Stimulated activated CD8-positive, alpha-beta memory T cell treated with anti-CD3 and anti-CD28 coated beads, Interleukin-12 subunit alpha, Interleukin-12 subunit beta, amount 100 ng/mL, for 24 hours (primary cell): Measurements from ENCODE around the gene VOPP1.
"Not testable (repeated sequence)": the region's sequence is repeated elsewhere in the genome, so short reads cannot be mapped to it uniquely, and the experiment has no call there.

Source experiments
- DNase-seq: peaks from one replicate; pipeline ENCODE4 v3.0.0-alpha.2; 2020; ENCODE audit errors: extremely low read depth

Gene VOPP1

DNA sequence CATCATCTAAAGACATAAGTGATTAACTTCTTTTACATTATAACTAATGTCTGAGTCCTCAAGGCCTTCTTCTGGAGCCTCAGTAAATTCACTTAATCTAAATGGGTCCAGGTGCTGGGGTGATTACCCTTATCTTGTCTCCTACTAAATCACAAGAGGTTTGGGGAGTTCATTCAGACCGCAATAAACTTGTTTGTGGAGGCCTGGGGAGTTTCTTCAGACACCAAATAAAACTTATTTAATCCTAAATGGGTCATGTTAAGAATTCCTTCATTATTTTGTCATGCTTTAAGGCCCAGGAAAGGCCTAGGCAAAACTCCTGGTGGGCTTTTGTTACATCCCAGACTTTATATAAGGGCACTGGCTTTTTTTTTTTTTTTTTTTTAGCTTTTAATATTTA, 62.1 kb downstream of the VOPP1 start:
- not testable (repeated sequence) for DNase-seq

DNA sequence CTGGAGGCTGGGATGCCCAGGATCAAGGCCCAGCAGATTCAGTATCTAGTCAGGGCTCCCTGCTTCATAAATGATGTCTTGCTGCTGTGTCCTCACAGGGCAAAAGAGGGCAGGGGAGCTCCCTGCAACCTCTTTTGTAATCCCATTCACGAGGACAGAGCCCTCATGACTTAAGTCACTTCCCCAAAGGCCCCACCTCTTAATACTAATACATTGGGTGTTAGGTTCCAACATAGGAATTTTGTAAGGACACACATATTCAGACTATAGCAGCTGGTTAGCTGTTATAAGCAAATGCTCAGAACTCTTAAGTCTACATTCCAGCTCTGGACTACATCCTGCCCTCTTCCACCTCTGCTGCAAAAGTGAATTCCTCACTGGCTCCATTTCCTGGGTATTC, 63.0 kb downstream of the VOPP1 start:
- DNase-seq, result no peak

DNA sequence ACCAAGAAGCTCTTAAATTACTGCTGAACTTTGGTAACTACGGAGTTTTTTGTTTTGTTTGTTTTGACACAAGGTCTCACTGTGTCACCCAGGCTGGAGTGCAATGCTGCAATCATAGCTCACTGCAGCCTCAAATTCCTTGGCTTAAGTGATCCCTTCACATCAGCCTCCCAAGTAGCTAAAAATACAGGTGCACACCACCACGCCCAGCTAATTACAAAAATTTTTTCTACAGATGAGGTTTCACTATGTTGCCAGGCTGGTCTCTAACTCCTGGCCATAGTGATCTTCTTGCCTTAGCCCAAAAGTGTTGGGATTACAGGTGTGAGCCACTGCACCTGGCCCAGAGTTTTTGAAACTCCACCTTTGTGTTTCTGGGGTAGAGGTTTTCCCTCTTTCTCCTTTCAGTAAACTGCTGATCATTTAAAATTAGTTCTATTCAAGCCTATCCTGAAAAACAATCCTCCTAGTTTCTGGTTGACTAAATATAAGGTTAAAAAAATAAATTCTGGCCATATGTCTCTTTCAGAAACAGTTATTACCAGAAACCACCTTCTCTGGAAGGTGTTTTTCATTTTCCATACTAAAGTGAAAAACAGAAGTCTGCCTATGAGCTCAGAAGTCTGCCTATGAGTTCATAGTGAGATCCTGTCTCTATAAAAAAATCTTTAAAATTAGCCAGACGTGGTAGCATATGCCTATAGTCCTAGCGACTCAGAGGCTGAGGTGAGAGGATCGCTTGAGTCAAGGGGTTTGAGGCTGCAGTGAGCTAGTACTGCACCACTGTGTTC, 63.9 kb downstream of the VOPP1 start:
- DNase-seq, result no peak

DNA sequence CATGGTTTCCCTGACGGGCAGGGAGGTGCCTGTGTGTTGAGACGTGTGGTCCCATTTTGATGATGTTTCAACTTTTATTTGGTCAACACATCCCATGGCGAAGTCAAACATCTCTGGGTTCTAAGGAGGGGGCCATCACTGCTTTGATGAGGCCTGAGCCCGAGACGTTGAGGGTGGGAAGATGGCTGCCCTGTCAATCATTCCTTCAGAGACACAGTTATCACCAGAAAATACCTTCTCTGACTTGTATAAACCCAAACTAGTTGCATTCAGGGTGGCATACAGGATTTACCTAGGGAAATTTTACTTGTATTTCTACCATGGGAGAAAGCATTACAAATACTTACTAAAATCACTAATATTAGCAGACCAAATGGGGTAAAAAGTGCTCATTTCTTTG, 64.6 kb downstream of the VOPP1 start:
- DNase-seq, result no peak

DNA sequence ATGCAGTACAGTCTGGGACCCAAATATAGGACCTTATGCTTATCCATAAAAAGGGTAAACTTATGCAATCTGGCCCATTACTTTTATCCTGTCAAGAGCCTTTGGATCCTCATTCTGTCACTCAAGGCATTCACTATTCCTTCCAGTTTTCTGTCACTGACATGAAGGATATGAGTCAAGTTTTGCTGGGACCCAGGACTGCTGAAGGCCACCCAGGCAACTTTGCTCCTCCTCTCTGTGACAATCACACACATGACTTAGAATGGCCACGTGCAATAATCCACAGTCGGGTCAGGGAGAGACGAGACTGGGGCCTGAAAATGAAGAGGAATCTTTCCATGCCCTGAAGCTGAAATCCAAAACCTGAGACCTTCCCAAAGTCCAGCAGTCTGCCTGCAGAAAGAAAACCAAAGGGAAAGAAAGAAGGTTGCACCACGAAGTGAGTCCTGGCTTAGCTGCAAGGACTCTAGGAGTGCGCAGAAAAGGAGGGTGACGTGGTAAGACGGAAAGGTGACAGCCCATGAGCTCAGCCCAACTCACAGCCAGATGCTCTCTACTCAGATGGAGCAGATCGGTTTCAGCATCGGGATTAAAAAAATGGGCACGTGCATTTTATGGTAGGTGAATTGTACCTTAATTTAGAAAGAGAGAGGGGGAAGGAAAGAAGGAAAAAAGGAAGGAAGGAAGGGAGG, 67.2 kb downstream of the VOPP1 start:
- no peak for DNase-seq

DNA sequence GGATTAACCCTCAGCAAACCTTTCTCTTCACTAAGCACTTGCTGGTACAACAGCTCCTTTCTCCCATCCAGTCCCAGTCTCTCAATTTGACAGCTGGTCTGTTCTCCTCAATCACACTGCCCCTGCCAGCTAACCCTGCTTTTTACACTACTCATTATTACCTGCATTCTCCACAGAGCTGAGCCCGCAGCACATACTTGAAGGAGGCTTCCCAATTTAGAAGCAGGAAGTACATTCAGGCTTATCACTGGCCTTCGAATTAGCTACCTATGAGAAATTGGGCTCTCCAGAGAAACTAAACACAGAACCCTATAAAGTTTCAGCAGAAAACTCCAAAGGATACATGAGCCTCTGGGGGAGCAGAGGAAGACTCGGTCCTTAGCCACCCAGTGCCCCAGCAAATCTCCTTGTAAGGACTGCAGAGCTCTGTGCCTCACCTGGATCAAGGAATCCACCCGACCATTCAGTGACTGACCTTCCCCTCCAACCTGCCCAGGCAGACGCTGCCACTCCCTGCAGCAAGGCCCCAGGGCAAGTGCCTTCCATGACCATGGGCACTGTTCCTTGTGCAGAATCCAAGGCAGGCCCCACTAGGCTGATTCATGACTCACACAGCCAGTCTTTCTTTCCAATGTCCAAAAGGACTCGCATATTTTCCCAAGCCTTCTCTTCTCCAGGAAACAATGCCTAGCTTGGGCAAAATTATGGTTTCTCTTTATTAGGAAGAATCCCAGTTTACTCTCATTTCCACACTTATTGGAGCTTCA, 68.0 kb downstream of the VOPP1 start:
- no peak for DNase-seq

DNA sequence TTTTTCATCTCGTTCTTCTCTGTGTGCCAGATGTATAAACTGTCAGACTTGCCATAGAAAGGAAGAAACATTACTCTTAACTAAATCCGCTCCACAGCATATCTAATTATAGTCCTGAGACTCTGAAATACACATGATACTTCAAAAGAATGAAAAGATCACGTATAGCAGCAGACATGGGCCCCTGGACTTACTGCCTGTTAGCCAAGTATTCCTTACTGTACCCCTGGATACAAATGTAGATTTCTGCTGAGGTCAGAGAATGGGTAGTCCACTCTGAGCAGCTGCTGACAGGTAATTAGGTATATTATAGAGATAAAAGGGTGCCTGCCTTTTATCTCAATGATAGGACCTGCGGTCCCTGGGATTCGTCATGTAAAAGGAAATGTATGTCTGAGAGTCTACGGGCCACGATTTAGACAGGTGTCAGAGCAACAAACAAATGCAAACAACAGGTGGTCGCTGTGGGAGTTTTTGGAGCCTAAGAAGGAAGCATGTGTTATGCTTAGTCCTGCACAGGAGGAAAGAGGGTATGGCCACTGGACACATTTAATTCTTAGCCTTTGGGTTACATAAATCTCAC, 69.4 kb downstream of the VOPP1 start:
- DNase-seq, result no peak

DNA sequence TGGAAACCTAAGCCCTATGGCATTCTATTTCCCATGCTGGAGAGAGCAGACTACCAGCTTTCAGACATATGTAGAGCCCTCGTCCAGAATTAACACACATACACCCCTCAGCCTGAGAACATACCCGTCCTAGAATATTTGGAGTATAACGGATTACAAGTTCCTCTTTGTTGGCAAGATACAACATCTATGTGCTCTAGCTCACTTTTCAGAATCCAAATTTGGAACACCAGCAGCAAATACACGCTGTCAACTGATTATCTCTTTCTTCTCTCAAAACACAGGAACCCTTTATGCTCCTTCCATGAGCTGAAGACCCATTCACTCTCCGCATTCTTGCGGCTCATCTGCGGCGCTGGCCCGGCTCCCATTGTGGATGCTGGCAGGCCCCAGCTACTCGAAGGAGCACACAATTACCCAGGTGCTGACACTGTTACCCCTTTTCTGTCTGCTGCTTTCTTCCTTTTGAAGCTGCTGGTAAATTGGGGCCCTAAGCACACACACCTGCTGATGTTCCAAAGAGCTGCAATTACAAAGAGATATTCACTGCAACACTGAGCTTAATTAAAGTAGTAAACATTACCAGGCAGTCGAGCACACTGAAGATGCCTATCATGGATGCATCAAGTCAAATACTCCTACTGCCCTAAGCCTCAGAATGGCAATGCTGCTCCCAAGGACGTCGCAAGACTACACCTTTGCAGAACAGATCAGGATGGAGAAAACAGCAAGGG, 70.0 kb downstream of the VOPP1 start:
- no peak for DNase-seq

DNA sequence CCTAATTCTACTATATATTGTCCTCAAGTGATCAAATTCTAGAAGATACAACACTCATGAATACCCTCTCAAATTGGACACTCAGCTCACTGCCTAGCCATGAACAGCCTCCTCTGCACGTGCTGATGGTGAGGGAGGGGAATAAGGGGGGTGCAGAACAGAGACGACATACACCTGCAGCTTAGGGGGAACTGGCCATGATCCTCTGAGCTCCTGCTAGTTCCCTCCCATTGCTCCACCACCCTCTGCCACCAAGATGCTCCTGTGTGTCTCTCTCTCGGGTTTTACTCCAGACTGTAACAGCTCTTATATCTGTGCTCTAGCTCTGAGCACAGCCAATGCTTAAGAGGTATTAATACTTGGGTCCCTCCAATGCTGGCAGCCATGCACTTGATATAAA, 70.7 kb downstream of the VOPP1 start:
- no peak for DNase-seq

DNA sequence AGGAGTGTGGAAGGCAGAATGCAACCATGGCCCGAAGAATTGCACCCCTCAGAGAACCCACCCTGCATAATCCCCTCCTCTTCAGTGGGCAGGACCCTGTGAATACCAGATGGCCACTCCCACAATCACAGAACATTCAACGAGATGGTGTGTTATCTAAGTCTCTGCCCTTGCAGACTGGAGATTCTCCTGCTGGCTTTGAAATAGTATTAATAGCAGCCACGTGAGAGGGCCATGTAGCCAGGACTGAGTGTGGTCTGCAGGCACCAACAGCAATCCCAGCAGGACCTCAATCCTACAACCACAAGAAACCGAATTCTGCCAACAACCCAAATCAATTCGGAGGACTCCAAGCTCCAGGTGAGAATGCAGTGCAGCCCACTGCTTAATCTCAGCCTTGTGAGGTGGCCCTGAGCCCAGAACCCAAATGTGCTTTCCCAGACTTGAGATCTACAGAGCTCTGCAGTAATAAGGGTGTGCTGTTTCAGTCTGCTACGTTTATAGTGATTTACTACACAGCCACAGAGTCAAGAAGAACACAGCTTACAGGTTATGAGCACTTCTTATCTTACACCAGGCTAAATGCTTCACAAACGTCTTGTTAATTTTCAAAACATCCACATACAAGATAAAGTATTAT, 72.1 kb downstream of the VOPP1 start:
- DNase-seq, result no peak

DNA sequence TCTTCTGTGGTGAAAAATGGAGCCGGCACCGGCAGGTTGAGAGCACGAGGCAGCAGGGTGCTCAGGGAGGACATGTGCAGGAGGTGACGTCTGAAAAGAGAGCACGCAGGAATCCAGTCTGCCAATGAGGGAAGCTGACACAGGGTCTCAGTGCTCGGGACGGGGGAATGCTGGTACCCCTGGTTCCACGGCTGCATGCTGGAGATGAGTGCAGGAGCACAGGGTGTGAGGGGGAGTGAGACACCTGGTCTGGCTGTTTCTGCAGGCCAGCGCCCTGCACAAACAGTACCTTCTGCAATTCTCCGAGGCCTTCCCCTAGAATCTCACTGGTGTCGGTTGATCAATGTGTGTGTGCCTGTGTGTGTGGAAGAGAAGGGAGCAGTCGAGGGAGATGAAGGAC, 72.7 kb downstream of the VOPP1 start:
- DNase-seq, result no peak

DNA sequence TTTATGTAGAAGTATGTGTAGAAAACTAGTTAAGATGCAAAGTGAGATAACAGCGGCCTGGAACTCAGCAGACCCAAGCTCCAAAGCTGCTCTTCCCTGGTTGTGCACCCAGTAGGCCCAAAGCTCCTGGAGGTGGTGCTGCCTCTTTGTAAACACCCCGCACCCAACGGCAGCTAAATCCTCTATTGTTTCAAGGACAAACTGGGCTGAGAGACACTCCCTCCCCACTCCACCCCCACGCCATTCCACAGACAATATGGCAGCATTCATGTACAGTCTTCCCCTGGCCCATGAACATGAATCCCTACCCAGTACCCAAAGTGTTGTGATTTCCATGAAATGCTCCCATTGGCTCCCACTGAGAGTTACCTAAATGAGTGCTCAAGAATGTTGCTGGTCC, 73.5 kb downstream of the VOPP1 start:
- no peak for DNase-seq

DNA sequence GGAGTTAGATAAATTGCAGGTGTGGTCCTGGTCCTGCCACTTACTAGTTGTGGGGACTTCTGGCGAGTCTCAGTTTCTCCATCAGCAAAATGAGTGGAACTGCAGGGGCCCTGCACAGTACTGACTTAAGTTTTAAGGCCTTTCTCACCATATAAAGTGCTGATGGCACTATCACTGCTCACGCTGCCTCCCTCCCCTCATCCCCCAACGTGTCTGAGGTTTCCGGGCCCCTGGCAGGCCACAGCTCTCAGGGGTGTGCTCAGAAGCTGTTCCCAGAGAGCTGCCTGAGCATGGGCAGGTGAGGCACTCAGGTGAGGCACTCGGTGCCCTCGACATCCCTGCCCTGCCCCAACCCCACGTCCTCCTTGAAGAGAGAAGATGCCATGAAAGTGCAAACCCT, 74.2 kb downstream of the VOPP1 start:
- DNase-seq, result no peak

DNA sequence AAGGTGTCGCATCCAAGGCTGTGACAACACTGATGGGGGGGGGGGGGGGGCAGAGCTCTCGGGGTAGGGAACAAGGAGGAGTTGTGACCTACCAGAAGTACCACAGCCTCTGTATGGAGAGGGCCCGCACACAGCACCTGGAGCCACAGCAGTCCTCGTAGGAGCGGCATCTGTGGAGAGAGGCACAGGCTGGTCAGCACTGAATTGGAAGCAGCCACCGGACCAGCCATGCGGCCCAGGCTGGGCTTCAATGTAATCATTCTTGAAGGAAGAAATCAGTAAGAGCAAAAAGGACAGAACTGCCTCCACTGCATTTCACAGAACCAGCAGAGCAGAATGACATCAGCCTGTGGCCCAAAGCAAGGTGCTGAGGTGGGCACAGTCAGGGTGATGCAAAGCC, 74.8 kb downstream of the VOPP1 start:
- no peak for DNase-seq

DNA sequence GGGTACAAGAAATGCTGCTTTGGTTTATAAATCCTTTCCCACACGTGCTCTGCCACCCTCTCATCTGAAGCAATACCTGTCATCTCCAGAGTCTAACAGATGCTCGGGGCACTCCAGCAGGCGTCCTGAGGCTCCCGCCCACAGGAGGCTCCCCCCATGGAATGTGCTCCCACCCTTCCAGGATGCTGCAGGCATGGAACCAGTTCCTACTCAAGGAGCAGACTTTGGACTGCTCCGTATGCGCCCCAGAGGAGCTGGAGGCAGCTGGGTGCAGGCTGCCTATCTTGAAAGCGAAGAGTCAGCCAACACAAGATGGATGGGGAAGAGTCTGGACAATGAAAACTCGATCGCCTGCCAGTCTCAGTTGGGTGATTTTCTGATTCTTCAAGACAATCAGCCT, 75.4 kb downstream of the VOPP1 start:
- DNase-seq, result no peak

DNA sequence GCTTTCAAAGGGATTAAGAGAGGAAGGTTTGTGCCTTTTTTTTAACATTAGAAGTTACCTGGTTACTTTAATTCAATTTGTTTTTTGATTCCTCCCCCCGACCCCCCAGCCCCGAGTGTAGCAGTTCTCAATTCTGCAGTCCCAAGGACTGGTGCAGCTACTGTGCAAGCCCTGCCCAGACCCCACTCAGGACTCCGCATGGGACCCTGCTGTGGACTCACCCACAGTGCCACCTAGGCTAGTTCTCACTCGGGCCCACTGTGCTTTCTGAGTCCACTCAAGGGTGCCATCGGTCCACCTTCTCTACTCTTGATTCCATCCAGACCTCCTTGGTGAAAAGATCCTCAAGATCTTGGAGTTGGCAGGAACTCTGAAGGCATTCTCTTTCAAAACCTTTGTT, 77.4 kb downstream of the VOPP1 start:
- DNase-seq, result no peak

DNA sequence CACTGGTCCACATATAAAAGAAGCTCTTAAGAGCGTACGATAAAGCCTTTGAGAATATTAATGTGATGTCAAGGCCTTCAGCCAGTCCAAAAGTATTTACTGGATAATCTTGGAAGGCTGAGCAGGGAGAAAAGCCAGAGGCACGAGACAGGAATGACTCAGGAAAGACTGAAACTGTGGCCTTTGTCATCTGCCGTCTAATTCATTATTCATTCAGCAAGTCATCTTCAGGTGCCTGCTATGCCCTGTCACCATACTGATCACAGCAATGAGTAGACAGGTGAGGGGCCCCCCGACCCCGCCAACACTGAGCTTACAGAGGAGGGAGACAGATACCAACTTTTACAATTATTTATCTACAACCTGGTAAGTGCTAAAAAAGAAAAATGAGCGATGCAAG, 78.9 kb downstream of the VOPP1 start:
- DNase-seq, result no peak

DNA sequence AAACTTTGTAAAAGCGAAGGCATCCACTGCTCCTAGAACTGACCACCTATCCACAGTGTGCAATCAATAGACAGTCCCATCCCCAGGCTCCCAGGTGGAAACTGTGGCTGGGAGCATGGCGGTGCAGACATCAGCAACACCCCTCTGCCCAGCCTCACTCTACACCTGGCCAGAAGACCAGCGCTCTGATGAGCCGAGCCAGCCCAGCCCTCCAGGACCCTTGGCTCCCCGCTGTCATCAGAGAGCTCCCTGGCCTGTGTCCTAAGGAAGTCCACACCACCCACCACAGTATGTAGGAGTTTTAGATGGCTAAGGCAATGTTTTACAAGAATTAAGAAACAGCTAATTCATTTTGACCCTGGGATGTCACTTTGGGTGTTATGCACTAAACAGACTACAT, 81.0 kb downstream of the VOPP1 start:
- DNase-seq, result no peak

DNA sequence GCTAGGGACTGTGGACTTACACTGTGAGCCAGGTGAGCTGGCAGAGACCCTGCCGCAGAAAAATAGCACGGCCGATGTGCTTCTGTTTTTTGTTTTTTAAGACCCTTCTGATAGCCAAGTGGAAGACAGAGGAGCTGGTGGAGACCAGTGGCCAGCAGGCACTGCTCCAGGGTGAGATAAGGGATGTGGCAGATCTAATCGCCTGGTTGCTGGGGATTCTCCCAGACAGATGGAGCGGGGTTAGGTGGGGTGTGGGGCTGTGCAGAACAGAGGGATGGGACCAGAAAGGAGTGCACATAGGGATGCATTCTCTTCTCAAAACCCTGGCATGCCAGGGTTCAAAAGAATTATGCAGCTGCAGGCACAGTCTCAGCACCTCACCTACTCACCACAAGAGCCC, 82.2 kb downstream of the VOPP1 start:
- DNase-seq, result no peak

DNA sequence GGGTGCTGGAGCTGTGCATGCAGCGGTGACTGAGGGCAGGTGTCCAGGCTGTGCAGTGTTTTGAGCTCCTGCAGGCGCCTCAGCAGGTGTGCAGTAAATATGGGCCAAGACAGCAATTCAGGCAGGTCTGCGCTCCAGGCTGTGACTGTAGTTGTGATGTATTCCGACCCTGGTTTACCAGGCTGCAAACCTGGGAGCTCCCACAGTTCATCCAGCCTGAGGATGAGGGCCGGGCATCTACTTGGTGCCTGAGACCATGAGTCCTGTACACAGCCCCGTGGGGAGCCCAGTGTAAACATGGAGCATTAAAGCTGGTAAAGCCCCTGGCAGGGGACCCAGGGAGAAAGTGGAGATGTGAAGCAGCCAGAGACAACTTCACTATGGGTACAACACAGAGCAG, 82.8 kb downstream of the VOPP1 start:
- DNase-seq, result no peak

DNA sequence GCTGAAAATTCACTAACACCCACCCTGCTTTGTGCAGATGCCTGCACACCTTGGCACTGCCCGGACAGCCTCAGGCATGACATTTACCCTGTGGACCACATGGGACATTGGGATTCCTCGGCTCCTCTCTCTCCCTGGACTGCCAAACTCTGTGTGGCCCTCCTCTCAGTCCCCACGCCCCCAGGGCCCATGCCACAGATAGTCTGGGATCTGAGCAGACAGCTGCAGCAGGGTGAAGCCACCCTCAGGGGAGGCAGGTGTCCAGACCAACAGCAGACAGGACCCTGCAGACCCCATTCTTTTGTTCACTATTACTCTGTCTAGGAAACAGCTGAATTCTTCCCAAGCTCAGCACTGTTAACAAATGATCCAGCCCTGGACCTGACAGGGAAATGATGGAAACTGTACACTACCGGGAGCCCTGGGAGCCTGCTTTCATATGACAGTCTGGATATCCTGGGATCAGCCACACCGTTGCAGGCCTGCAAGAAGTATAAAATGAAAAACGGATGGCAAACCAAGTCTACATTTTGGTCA, 83.4 kb downstream of the VOPP1 start:
- no peak for DNase-seq
